ENCODE results near the gene VMAC. TPM values are rescaled to one million over a fixed set of nuclear protein-coding genes. Genes with fewer than 3 reads are reported as not detected.
A peak's percentile ranks its signal among the peaks of the same experiment; 100 is the strongest.

VMAC gene
- total RNA-seq, 1 donor from 2014 or later: 3.9 TPM

DNA sequence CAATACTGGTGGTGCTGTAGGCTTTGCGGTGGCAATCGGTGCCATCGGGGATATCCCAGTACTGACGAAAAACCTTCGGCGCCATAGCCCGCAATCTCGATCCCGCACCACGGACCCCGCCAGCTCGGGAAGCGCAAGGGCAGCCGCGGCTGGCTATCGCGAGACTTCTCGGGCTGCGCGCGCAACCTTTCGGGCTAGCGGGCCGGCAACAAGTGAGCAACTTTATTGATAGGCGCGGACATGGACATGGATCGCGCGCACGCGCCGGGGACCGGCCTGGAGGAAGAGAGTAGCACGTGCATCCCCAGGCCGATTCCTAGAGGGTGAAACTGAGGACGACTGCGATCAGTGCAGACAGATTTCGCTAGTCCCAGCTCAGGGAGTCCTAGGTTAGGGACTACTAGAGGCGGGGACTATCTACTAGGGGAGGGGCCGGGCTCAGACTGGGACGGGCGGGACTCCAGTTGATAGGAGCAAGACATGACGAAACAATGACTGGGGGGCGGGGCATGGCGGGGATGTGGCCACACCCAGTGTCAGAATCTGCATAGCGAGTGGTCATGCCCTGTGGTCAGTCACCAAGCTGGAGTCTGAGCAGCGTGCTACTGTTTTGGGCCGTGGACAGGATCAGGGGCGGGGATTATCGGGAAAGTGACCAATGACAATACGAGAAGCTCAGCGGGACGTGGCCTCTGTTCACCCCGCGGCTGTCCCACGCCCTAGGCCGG lies 884 bp upstream of the VMAC start, which contains the start of gene NDUFA11:
TSS of gene NDUFA11 (minus strand) at position 167 of the 728 bp plus-strand sequence. CDS start at position 85, 82 bp downstream.
- peaks cover 30% of the 10 kb centered on the region for H4K20me1 ChIP-seq (ENCODE audit: insufficient read depth, low read length)
- Mint-ChIP-seq H3K27ac (ENCODE audit: unreplicated experiment) (peak within 1 kb of the TSS; percentile 98), H3K4me1 (ENCODE audit: low read depth, unreplicated experiment) (peaks cover 6% of the 10 kb centered on the region), H3K9me3 (ENCODE audit: unreplicated experiment) (no peaks in the 10 kb centered on the region), H3K36me3 (ENCODE audit: low read depth, unreplicated experiment) (peaks cover 9% of the 10 kb centered on the region), H3K4me3 (ENCODE audit: unreplicated experiment) (peak within 1 kb of the TSS; percentile 99), H3K27me3 (ENCODE audit: low read depth, unreplicated experiment) (no peaks in the 10 kb centered on the region)
- H3K27me3 ChIP-seq (ENCODE audit: insufficient read depth, low read length): no peaks in the 10 kb centered on the region
- peak; percentile 13 for FAIRE-seq
- H3K79me2 ChIP-seq (ENCODE audit: insufficient read depth, low read length): peaks cover 40% of the 10 kb centered on the region
- H3K36me3 ChIP-seq (ENCODE audit: insufficient read depth, low read length): peaks cover 5% of the 10 kb centered on the region
- no peak for DNase-seq (ENCODE audit: low read depth)
- peak within 1 kb of the TSS; percentile 83 for H2AFZ ChIP-seq (ENCODE audit: low read depth, low read length)
- peak within 1 kb of the TSS; percentile 94 for H3K4me2 ChIP-seq (ENCODE audit: low read length)
- peak within 1 kb of the TSS; percentile 95 for H3K4me3 ChIP-seq (ENCODE audit: insufficient read depth, low read depth, low read length)
- TF ChIP-seq, protein P1, sequence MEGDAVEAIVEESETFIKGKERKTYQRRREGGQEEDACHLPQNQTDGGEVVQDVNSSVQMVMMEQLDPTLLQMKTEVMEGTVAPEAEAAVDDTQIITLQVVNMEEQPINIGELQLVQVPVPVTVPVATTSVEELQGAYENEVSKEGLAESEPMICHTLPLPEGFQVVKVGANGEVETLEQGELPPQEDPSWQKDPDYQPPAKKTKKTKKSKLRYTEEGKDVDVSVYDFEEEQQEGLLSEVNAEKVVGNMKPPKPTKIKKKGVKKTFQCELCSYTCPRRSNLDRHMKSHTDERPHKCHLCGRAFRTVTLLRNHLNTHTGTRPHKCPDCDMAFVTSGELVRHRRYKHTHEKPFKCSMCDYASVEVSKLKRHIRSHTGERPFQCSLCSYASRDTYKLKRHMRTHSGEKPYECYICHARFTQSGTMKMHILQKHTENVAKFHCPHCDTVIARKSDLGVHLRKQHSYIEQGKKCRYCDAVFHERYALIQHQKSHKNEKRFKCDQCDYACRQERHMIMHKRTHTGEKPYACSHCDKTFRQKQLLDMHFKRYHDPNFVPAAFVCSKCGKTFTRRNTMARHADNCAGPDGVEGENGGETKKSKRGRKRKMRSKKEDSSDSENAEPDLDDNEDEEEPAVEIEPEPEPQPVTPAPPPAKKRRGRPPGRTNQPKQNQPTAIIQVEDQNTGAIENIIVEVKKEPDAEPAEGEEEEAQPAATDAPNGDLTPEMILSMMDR (IDR thresholded peaks at IDR 0.05; ENCODE audit: insufficient read depth, low read depth, low read length): no peak
- no peak for TF ChIP-seq EZH2 (IDR thresholded peaks at IDR 0.05; ENCODE audit: insufficient read depth, low read length)
- peaks cover 15% of the 10 kb centered on the region for H3K4me1 ChIP-seq (ENCODE audit: insufficient read depth, low read length)
- H3K9me3 ChIP-seq (ENCODE audit: insufficient read depth, low read depth, low read length): no peaks in the 10 kb centered on the region
- H3K27ac ChIP-seq (ENCODE audit: low read depth, low read length): peak within 1 kb of the TSS; percentile 99
- H3K9ac ChIP-seq (ENCODE audit: low read length): peak within 1 kb of the TSS; percentile 100

DNA sequence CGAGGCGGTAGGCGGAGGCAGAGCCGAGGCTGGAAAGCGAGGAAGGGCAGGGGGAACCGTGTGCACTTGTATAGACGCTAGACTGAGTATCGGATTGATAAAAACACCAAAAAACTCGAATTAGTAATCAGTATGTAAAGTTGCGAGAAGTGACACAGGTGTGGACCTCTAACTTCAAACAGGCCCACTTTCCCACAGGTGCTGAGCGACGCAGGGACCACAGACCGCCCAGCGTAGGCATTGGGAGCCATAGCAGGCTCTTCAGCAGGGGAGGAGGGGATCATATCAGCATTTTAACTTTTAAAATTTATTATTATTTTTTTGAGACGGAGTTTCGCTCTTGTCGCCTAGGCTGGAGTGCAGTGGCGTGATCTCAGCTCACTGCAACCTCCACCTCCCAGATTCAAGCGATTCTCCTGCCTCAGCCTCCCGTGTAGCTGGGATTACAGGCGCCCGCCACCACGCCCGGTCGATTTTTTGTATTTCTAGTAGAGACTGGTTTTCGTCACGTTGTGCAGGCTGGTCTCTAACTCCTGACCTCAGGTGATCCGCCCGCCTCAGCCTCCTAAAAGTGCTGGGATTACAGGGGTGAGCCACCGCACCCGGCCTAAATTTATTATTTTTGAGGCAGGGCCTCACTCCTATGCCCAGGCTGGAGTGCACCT lies 574 bp downstream of the VMAC start:
- FAIRE-seq: no peak
- H3K36me3 ChIP-seq (ENCODE audit: insufficient read depth, low read length): peaks cover 5% of the 10 kb centered on the region
- H3K27ac ChIP-seq (ENCODE audit: low read depth, low read length): no peak overlapping the region
- peaks cover 15% of the 10 kb centered on the region for H3K4me1 ChIP-seq (ENCODE audit: insufficient read depth, low read length)
- H2AFZ ChIP-seq (ENCODE audit: low read depth, low read length): peak overlapping the region; percentile 74
- DNase-seq (ENCODE audit: low read depth): no peak
- H3K4me3 Mint-ChIP-seq (ENCODE audit: unreplicated experiment): peak overlapping the region; percentile 85
- peak overlapping the region; percentile 72 for H3K4me3 ChIP-seq (ENCODE audit: insufficient read depth, low read depth, low read length)
- H3K27ac Mint-ChIP-seq (ENCODE audit: unreplicated experiment): no peak overlapping the region
- peak overlapping the region; percentile 94 for H3K4me2 ChIP-seq (ENCODE audit: low read length)
- no peaks in the 10 kb centered on the region for H3K9me3 ChIP-seq (ENCODE audit: insufficient read depth, low read depth, low read length)
- peaks cover 6% of the 10 kb centered on the region for H3K4me1 Mint-ChIP-seq (ENCODE audit: low read depth, unreplicated experiment)
- no peaks in the 10 kb centered on the region for H3K27me3 ChIP-seq (ENCODE audit: insufficient read depth, low read length)
- peaks cover 21% of the 10 kb centered on the region for H4K20me1 ChIP-seq (ENCODE audit: insufficient read depth, low read length)
- no peaks in the 10 kb centered on the region for H3K27me3 Mint-ChIP-seq (ENCODE audit: low read depth, unreplicated experiment)
- no peak for TF ChIP-seq EZH2 (IDR thresholded peaks at IDR 0.05; ENCODE audit: insufficient read depth, low read length)
- TF ChIP-seq, protein P1 (IDR thresholded peaks at IDR 0.05; ENCODE audit: insufficient read depth, low read depth, low read length): no peak
- H3K9ac ChIP-seq (ENCODE audit: low read length): peak overlapping the region; percentile 84
- peaks cover 32% of the 10 kb centered on the region for H3K79me2 ChIP-seq (ENCODE audit: insufficient read depth, low read length)
- peaks cover 7% of the 10 kb centered on the region for H3K36me3 Mint-ChIP-seq (ENCODE audit: low read depth, unreplicated experiment)
- H3K9me3 Mint-ChIP-seq (ENCODE audit: unreplicated experiment): no peaks in the 10 kb centered on the region
